AG04450 (cell line): ENCODE results near the gene MAPK11. TPM values are rescaled to one million over a fixed set of nuclear protein-coding genes. Genes with fewer than 3 reads are reported as not detected.

Experiments used
- CTCF ChIA-PET: fragments of 300-600, 350-600 bp; formaldehyde crosslinking; extraction: SDS; loops from one replicate; lab custom pipeline; 2022; ENCODE audit warnings: antibody characterized with exemption, inconsistent platforms; lab: Charles Lee
- POLR2A ChIA-PET: fragments of 350-600 bp; formaldehyde crosslinking; extraction: SDS; loops from one replicate; lab custom pipeline; 2021; ENCODE audit warnings: antibody characterized with exemption, inconsistent platforms; lab: Yijun Ruan, JAX
- DNase-seq: peaks from one replicate; pipeline ENCODE4 v3.0.0-alpha.2; 2011; ENCODE audit warnings: low read depth, low spot score
- H3K27ac ChIP-seq: one replicate; pipeline ENCODE4 v1.5.1; 2012; ENCODE audit warnings: low read depth, low read length, control low read depth
- H3K27me3 ChIP-seq: one replicate; pipeline ENCODE4 v1.6.0; 2012; ENCODE audit warnings: low read length; ENCODE audit not compliant: control insufficient read depth, insufficient read depth
- H3K4me3 ChIP-seq: 2 replicates; pipeline ENCODE4 v1.5.1; 2011; ENCODE audit warnings: mild to moderate bottlenecking, low read depth, low read length, control low read depth
- H3K9me3 ChIP-seq: 2 replicates; pipeline ENCODE4 v1.5.1; 2012; ENCODE audit warnings: low read length; ENCODE audit not compliant: control insufficient read depth, insufficient read depth
- polyA plus RNA-seq: library from polyadenylated mRNA; depleted of rRNA; stranded (reverse); fragments of >200 nt; gene quantifications from 2 replicates; pipeline ENCODE4 v1.2.3, GENCODE V29; 2011
- TF ChIP-seq, protein P1 (sequence below): IDR thresholded peaks from 2 replicates; pipeline ENCODE4 v1.5.1; 2011; ENCODE audit warnings: low read depth, low read length, control low read depth, inconsistent platforms

MAPK11 gene
- polyA plus RNA-seq, 1 experiment: 6.7 TPM

DNA sequence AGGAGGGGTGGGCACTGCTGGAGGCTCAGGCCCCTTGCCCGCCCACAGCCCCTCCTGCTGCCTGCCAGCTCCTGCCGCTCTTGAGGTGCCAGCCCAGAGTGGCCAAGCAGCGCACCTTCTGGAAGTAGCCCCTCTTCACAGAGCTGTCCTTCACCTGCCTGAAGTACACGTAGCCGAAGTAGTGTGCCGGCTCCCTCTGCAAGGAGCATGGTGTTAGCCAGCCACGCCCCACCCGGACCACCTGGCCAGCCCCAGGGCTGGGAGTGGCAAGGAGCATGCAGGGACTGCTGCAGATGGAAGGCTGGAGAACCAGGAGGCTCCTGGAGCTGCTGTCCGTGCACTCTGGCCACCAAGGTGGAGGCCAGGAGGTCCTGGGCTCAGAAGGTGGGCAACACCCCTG, 47.0 kb upstream of the MAPK11 start:
- TF ChIP-seq, protein P1, sequence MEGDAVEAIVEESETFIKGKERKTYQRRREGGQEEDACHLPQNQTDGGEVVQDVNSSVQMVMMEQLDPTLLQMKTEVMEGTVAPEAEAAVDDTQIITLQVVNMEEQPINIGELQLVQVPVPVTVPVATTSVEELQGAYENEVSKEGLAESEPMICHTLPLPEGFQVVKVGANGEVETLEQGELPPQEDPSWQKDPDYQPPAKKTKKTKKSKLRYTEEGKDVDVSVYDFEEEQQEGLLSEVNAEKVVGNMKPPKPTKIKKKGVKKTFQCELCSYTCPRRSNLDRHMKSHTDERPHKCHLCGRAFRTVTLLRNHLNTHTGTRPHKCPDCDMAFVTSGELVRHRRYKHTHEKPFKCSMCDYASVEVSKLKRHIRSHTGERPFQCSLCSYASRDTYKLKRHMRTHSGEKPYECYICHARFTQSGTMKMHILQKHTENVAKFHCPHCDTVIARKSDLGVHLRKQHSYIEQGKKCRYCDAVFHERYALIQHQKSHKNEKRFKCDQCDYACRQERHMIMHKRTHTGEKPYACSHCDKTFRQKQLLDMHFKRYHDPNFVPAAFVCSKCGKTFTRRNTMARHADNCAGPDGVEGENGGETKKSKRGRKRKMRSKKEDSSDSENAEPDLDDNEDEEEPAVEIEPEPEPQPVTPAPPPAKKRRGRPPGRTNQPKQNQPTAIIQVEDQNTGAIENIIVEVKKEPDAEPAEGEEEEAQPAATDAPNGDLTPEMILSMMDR: no peak
- no peak overlapping the region for H3K4me3 ChIP-seq
- H3K27ac ChIP-seq: no peak overlapping the region
- H3K9me3 ChIP-seq: no peaks in the 10 kb centered on the region; the same call in 1 of the 2 replicates
- POLR2A ChIA-PET: no interaction called here
- CTCF ChIA-PET: no interaction called here
- peaks cover 6% of the 10 kb centered on the region for H3K27me3 ChIP-seq
- DNase-seq: no peak

DNA sequence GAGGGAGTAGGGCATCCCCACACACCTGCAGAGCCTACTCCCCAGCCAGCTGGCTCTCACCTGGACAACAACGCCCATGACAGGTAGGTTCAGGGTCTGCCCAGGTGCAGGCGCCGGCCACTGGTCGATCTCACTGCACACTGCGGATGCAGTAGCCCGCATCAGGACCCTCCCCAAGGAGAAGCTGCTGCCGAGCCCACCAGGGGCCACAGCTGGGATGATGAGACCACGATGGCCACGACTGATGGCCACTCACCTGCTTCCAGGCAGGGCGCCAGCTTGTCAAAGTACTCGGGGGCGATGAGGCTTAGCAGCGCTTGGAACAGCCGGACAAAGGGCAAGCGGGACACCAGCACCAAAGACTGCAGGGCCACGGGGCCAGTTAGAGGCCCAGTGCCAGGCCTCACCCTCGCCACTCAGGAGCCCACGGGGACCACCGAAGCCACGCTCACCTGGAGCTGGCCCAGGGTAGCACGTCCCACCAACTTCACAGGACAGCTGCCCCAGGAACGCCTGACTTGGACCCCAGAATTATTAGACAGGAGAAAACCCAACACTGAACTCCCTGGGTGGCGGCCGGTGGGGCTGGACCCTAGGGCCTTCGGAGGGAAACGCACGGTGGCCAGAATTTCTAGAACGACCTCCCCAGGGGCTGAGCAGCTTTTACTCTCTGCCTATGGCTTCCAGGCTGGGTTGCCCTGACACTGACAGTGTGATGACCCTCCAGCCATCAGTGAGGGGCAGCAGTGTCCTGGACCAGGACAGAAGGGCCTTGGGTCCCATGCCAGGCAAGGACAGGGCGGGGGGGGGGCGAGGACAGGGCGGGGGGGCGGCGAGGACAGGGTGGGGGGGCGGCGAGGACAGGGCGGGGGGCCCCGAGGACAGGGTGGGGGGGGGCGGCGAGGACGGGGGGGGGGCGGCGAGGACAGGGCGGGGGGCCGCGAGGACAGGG, 46.2 kb upstream of the MAPK11 start:
- CTCF ChIA-PET: no interaction called here

DNA sequence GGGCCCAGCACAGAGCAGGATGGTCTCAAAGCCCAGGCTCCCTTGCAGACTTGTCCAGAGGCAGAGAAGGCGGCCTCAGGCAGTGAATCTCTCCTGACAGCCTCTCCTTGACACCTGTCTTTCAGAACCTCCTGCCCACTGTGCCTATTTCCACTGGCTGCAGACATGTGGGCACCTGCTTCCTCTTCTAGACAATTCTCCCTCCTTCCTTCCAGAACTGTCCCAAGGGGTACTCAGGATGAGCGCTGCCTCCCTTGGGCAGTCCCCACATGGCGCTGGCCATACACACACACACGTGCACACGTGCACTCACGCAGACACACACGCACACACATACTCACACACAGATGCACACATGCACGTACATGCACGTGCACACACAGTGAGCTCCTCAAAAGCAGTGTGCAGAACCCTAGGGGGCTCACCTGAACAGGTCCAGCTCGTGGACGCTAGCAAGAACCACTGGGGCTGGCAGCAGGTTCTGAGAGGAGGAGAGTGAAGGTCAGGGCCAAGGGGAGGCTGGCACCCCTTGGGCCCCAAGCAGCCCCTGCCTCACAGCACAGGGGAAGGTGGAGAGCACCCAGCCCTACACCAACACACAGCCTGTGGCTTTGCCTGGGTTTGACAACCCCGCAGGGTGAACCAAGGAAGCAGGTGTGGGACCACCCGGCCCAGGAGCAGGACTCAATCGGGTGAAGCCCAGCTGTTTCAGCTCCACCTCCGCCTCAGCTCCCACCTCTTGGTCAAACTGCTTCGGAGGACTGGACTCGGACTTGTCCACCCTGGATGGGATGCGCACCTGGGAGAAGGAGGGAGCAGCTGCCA, 45.3 kb upstream of the MAPK11 start:
- peaks cover 6% of the 10 kb centered on the region for H3K27me3 ChIP-seq
- POLR2A ChIA-PET: no interaction called here
- CTCF ChIA-PET: no interaction called here
- no peak overlapping the region for H3K4me3 ChIP-seq
- DNase-seq: no peak
- TF ChIP-seq, protein P1: no peak
- H3K27ac ChIP-seq: no peak overlapping the region
- H3K9me3 ChIP-seq: no peaks in the 10 kb centered on the region; the same call in 1 of the 2 replicates

More for the DNA sequence above, 46.2 kb upstream of the MAPK11 start:
- Histone ChIP-seq H3K9me3 (no peaks in the 10 kb centered on the region; the same call in 1 of the 2 replicates), H3K27ac (no peak overlapping the region), H3K27me3 (peaks cover 8% of the 10 kb centered on the region), H3K4me3 (no peak overlapping the region)
- TF ChIP-seq, protein P1: no peak
- POLR2A ChIA-PET: no interaction called here
- DNase-seq: no peak

DNA sequence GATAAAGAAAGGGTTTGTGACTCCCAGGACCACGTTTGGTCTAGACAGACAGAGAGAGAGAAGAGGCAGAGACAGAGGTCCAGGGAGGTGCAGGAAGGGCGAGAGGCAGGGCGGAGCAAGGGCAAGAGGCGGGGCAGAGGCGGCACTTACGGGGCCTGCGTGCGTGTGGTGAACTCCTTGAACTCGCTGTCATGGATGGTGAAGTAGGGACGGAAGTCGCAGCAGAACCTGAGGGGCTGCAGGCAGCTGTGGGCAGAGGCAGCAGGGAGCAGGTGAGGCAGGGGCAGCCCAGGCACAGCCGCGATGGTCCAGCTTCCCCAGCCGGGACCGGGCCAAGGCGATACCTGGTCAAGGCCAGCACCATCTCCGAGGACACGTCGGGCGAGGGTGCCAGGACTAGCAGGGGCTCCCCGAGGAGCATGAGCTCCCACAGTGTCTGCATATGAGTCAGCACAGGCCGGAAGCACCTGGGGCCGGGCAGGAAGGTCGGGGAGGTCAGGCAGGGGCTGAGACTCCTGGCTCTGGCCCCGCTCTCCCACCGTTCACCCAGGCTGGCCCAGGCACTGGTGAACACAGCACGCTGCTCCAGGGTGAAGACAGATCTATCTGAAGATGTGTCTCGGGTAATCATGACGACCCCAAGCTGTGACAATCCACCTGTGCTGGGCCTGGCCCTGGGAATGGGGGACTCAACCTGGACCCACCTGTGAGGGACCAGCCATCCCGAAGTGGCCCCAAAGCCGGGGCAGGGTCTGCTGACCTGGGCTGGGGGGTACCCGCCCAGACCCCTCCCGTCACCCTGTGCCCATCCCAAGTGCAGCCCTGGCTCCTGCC, 44.5 kb upstream of the MAPK11 start:
- TF ChIP-seq, protein P1: no peak
- POLR2A ChIA-PET: no interaction called here
- Histone ChIP-seq H3K27me3 (peaks cover 2% of the 10 kb centered on the region), H3K27ac (no peak overlapping the region), H3K4me3 (no peak overlapping the region), H3K9me3 (no peaks in the 10 kb centered on the region; the same call in 1 of the 2 replicates)
- CTCF ChIA-PET: no interaction called here
- no peak for DNase-seq
